ENCODE results near the gene TNK1. TPM values are rescaled to one million over a fixed set of nuclear protein-coding genes. Genes with fewer than 3 reads are reported as not detected.

The TNK1 gene
- total RNA-seq, 1 experiment from 2014 or later: 0.90 TPM

DNA sequence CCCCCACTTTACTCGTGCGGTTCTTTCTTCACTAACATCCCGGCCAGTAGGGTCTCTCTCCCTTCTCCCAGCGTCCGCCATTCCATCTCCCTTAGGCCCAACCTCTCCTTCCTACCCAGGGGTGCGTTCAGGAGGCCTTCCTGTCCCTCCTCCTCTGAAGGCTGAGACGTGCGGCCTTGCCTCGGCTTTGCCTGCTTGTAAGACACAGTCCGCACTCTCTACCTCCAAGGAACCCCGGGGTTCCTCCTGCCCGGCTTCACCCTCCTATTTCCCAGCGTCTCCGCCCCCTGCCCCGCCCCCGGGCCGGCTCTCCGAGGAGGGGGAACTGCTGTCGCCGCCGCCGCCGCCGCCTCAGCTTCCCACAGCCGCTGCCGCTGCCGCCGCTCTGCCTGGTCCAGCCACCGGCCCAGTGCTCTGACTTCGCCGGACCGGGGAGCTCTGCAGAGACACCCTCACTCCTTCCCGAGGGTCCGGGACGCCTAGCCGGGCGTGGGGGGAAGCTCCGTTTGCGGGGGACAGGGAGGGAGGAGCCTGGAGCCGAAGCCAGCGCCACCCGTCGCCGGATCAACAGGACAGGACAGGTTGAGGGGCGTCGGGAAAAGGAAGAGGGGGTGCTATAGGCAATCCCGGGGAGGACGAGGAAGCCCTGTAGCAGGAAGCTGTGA lies 57.2 kb downstream of the TNK1 start:
- intact Hi-C loops (cut with micrococcal nuclease; ENCODE audit: unreplicated experiment): loop anchor here (2.0 to 5.0 kb wide), 3 partner anchors 81 to 249 kb away; partner anchors contain the start of genes SENP3, TMEM95, TP53 and WRAP53
- no TSS peak for BruUV-seq (replicated peaks)
- H3K27ac ChIP-seq (ENCODE audit: low read depth, low read length, poor library complexity, severe bottlenecking): peak overlapping the region; percentile 41
- CTCF ChIA-PET: no interaction called here
- no peaks in the 10 kb centered on the region for H3K27me3 ChIP-seq (replicated peaks; ENCODE audit: insufficient read depth, low read depth, low read length, poor library complexity)
- TF ChIP-seq CTCF (conservative IDR thresholded peaks at IDR 0.05; ENCODE audit: low read depth, low read length) (no peak), EZH2 (IDR thresholded peaks at IDR 0.05; ENCODE audit: borderline replicate concordance, low read depth, low read length, poor library complexity, severe bottlenecking) (no peak)
- DNase-seq (ENCODE audit: low spot score): peak; percentile 90
- H3K36me3 ChIP-seq (ENCODE audit: insufficient read depth, low read length, poor library complexity, severe bottlenecking): no peaks in the 10 kb centered on the region
- no peaks in the 10 kb centered on the region for H3K9me3 ChIP-seq (ENCODE audit: low read depth, low read length, poor library complexity, severe bottlenecking)
- POLR2A ChIA-PET (ENCODE audit: low non-redundant PET): interaction anchor here (0.7 kb wide), 1 partner anchor 26 kb away, joined by 5 read pairs; no protein-coding TSS in a partner anchor
- peaks cover 42% of the 10 kb centered on the region for H3K4me1 ChIP-seq (ENCODE audit: insufficient read depth, low read length, poor library complexity, severe bottlenecking)
- H3K4me3 ChIP-seq (ENCODE audit: low read depth, low read length, poor library complexity, severe bottlenecking): peak overlapping the region; percentile 90

GRCh38 chr17:7438656-7439460 lies 58.0 kb downstream of the TNK1 start:
- TF ChIP-seq EZH2 (IDR thresholded peaks at IDR 0.05; ENCODE audit: borderline replicate concordance, low read depth, low read length, poor library complexity, severe bottlenecking) (no peak), CTCF (conservative IDR thresholded peaks at IDR 0.05; ENCODE audit: low read depth, low read length) (no peak)
- no TSS peak for BruUV-seq (replicated peaks)
- Histone ChIP-seq H3K27me3 (replicated peaks; ENCODE audit: insufficient read depth, low read depth, low read length, poor library complexity) (no peaks in the 10 kb centered on the region), H3K36me3 (ENCODE audit: insufficient read depth, low read length, poor library complexity, severe bottlenecking) (no peaks in the 10 kb centered on the region), H3K9me3 (ENCODE audit: low read depth, low read length, poor library complexity, severe bottlenecking) (no peaks in the 10 kb centered on the region), H3K27ac (ENCODE audit: low read depth, low read length, poor library complexity, severe bottlenecking) (peak overlapping the region; percentile 41), H3K4me1 (ENCODE audit: insufficient read depth, low read length, poor library complexity, severe bottlenecking) (peaks cover 42% of the 10 kb centered on the region), H3K4me3 (ENCODE audit: low read depth, low read length, poor library complexity, severe bottlenecking) (peak overlapping the region; percentile 90)
- DNase-seq (ENCODE audit: low spot score): no peak
- ChIA-PET POLR2A (ENCODE audit: low non-redundant PET) (interaction anchor here (0.7 kb wide), 1 partner anchor 26 kb away, joined by 5 read pairs; no protein-coding TSS in a partner anchor), CTCF (no interaction called here)
- intact Hi-C loops (cut with micrococcal nuclease; ENCODE audit: unreplicated experiment): loop anchor here (5.0 kb wide), 2 partner anchors 82 to 248 kb away; partner anchors contain the start of genes TMEM95, TP53 and WRAP53

Other genes with a start within 250 kb of the TNK1 start
- 6.1 and 8.0 TPM in 2 replicates for gene ASGR1, start 201.7 kb upstream of the TNK1 start, total RNA-seq (2021)
- 74.7 and 86.6 TPM in 2 replicates for gene DLG4, start 161.3 kb upstream of the TNK1 start, total RNA-seq (2021)
- gene ACADVL, start 161.2 kb upstream of the TNK1 start, total RNA-seq (2021): 425 and 509 TPM in 2 replicates
- 133 and 139 TPM in 2 replicates for gene DVL2, start 146.6 kb upstream of the TNK1 start, total RNA-seq (2021)
- gene PHF23, start 141.6 kb upstream of the TNK1 start, total RNA-seq (2021): 84.0 and 85.1 TPM in 2 replicates
- 296 and 314 TPM in 2 replicates for gene GABARAP, start 138.6 kb upstream of the TNK1 start, total RNA-seq (2021)
- 175 and 179 TPM in 2 replicates for gene CTDNEP1, start 129.4 kb upstream of the TNK1 start, total RNA-seq (2021)
- 123 and 128 TPM in 2 replicates for gene ELP5, start 128.9 kb upstream of the TNK1 start, total RNA-seq (2021)
- 0.55 TPM in 1 of 2 replicates, not detected in the other for gene CLDN7, start 118.6 kb upstream of the TNK1 start, total RNA-seq (2021)
- 0.67 and 1.6 TPM in 2 replicates for gene SLC2A4, start 99.4 kb upstream of the TNK1 start, total RNA-seq (2021)
- 0.77 and 1.6 TPM in 2 replicates for gene YBX2, start 86.5 kb upstream of the TNK1 start, total RNA-seq (2021)
- 1,112 and 1,128 TPM in 2 replicates for gene EIF5A, start 73.5 kb upstream of the TNK1 start, total RNA-seq (2021)
- gene GPS2, start 65.7 kb upstream of the TNK1 start, total RNA-seq (2021): 116 and 133 TPM in 2 replicates
- gene NEURL4, start 51.8 kb upstream of the TNK1 start, total RNA-seq (2021): 81.7 and 99.5 TPM in 2 replicates
- gene ACAP1, start 44.6 kb upstream of the TNK1 start, total RNA-seq (2021): 1.1 TPM in 2 replicates
- gene KCTD11, start 28.9 kb upstream of the TNK1 start, total RNA-seq (2021): 3.8 TPM in 2 replicates
- not detected in 2 replicates for gene TMEM95, start 25.9 kb upstream of the TNK1 start, total RNA-seq (2021)
- gene PLSCR3, start 13.4 kb downstream of the TNK1 start, total RNA-seq (2021): 15.2 and 29.3 TPM in 2 replicates
- gene TMEM256, start 23.0 kb downstream of the TNK1 start, total RNA-seq (2021): 57.6 and 91.6 TPM in 2 replicates
- gene NLGN2, start 26.8 kb downstream of the TNK1 start, total RNA-seq (2021): 36.9 and 60.5 TPM in 2 replicates
- gene SPEM1, start 39.2 kb downstream of the TNK1 start, total RNA-seq (2021): 0.43 and 0.55 TPM in 2 replicates
- 0.24 TPM in 1 of 2 replicates, not detected in the other for gene SPEM2, start 44.5 kb downstream of the TNK1 start, total RNA-seq (2021)
- not detected in 2 replicates for gene SPEM3, start 47.8 kb downstream of the TNK1 start, total RNA-seq (2021)
- gene TMEM102, start 54.3 kb downstream of the TNK1 start, total RNA-seq (2021): 3.2 and 4.7 TPM in 2 replicates
- 18.2 and 24.6 TPM in 2 replicates for gene FGF11, start 58.4 kb downstream of the TNK1 start, total RNA-seq (2021)
- gene CHRNB1, start 64.0 kb downstream of the TNK1 start, total RNA-seq (2021): 5.2 and 8.6 TPM in 2 replicates
- 17.7 and 21.0 TPM in 2 replicates for gene ZBTB4, start 98.5 kb downstream of the TNK1 start, total RNA-seq (2021)
- gene SLC35G6, start 100.4 kb downstream of the TNK1 start, total RNA-seq (2021): not detected in 2 replicates
- gene POLR2A, start 103.3 kb downstream of the TNK1 start, total RNA-seq (2021): 330 and 341 TPM in 2 replicates
- gene TNFSF12, start 168.0 kb downstream of the TNK1 start, total RNA-seq (2021): 0.55 and 0.75 TPM in 2 replicates
- 0.69 and 0.74 TPM in 2 replicates for gene TNFSF13, start 177.7 kb downstream of the TNK1 start, total RNA-seq (2021)
- gene SENP3, start 180.8 kb downstream of the TNK1 start, total RNA-seq (2021): 113 and 122 TPM in 2 replicates
- 1.6 and 1.8 TPM in 2 replicates for gene CD68, start 198.5 kb downstream of the TNK1 start, total RNA-seq (2021)
- gene MPDU1, start 202.8 kb downstream of the TNK1 start, total RNA-seq (2021): 133 and 149 TPM in 2 replicates
- 0.87 and 1.3 TPM in 2 replicates for gene SOX15, start 209.0 kb downstream of the TNK1 start, total RNA-seq (2021)
- 101 TPM in 2 replicates for gene FXR2, start 233.8 kb downstream of the TNK1 start, total RNA-seq (2021)
- gene SAT2, start 246.7 kb downstream of the TNK1 start, total RNA-seq (2021): 61.7 and 79.3 TPM in 2 replicates
- gene SHBG, start 249.0 kb downstream of the TNK1 start, total RNA-seq (2021): 0.33 TPM in 1 of 2 replicates, not detected in the other